K562 (cell line): Measurements from ENCODE around the gene SLC5A2. TPM values are rescaled to one million over a fixed set of nuclear protein-coding genes. Genes with fewer than 3 reads are reported as not detected.

Source experiments
- ATAC-seq: fragments of 200-7000 bp; cut with Tn5 transposase; 3 replicates; pipeline ENCODE4 v1.9.1; 2020; ENCODE audit warnings: moderate library complexity
- BruUV-seq: library from RNA; stranded (reverse); fragments of 400-500 nt; replicated peaks from 2 replicates; lab custom pipeline; 2021; lab: Mats Ljungman, UMichigan
- CTCF ChIA-PET: fragments of 300-600 bp; formaldehyde crosslinking; extraction: SDS; loops from one replicate; lab custom pipeline; 2021; ENCODE audit warnings: low intra/inter-chr PET ratio; lab: Yijun Ruan, JAX
- POLR2A ChIA-PET: fragments of 300-600, 350-650 bp; sonication (Branson Sonifier 250); formaldehyde crosslinking; extraction: SDS; loops from one replicate; lab custom pipeline; 2021; ENCODE audit warnings: antibody characterized with exemption, inconsistent platforms; lab: Yijun Ruan, JAX
- DNase-seq, 4 experiments: peaks; one replicate each; pipeline versions ENCODE4 v3.0.0 to v3.0.0-alpha.2; 2011 to 2018; ENCODE audit warnings: low spot score in 3 of 4, mixed read lengths in 3 of 4; ENCODE audit errors: extremely low read depth in 1 of 4
- FAIRE-seq: peaks from 2 replicates; lab custom pipeline; 2011; peaks lifted over from hg19 to GRCh38; lab: Jason Lieb, UNC
- H2AFZ ChIP-seq: 2 replicates; pipeline ENCODE4 v1.6.0; 2011; ENCODE audit warnings: low read depth, low read length, control low read depth, inconsistent platforms
- H3K27ac ChIP-seq: fragments of 200-600 bp; 3 replicates; pipeline ENCODE4 v1.8.0; 2011; ENCODE audit warnings: low read depth, mild to moderate bottlenecking, control low read depth, inconsistent platforms, low read length, moderate library complexity, mixed read lengths; ENCODE audit errors: extremely low read depth
- H3K27me3 ChIP-seq, 2 experiments: fragments of 300-600 bp in 1 of 2; 2 replicates in 1 of 2; 3 replicates in 1 of 2; pipeline versions ENCODE4 v1.6.0 to v1.8.0; 2011; ENCODE audit warnings: inconsistent platforms in 2 of 2, low read length in 2 of 2, mild to moderate bottlenecking in 1 of 2, mixed read lengths in 1 of 2, moderate library complexity in 1 of 2; ENCODE audit not compliant: control insufficient read depth in 2 of 2, insufficient read depth in 2 of 2
- H3K36me3 ChIP-seq: fragments of 300-600 bp; 3 replicates; pipeline ENCODE4 v1.8.0; 2011; ENCODE audit warnings: mild to moderate bottlenecking, low read length, inconsistent platforms; ENCODE audit not compliant: control insufficient read depth, insufficient read depth
- H3K4me1 ChIP-seq, 2 experiments: fragments of 200-600 bp in 1 of 2; replicated peaks in 1 of 2; 2 replicates in 1 of 2; 3 replicates in 1 of 2; pipeline versions ENCODE4 v1.5.1 to v1.8.0; 2011; ENCODE audit warnings: inconsistent platforms in 2 of 2, low read length in 2 of 2, mild to moderate bottlenecking in 1 of 2, mixed read lengths in 1 of 2, moderate library complexity in 1 of 2; ENCODE audit not compliant: control insufficient read depth in 2 of 2, insufficient read depth in 2 of 2
- H3K4me2 ChIP-seq: 2 replicates; pipeline ENCODE4 v1.6.1; 2011; ENCODE audit warnings: low read length, control low read depth, inconsistent platforms, mixed read lengths; ENCODE audit not compliant: insufficient read depth
- H3K4me3 ChIP-seq: fragments of 200-600 bp; sonication (generic), shearing (Covaris generic); 2 replicates; pipeline ENCODE4 v1.5.1; 2016; ENCODE audit warnings: control low read depth, inconsistent platforms
- H3K79me2 ChIP-seq: fragments of 200-600 bp; 3 replicates; pipeline ENCODE4 v1.8.0; 2011; ENCODE audit warnings: low read length, inconsistent platforms; ENCODE audit not compliant: control insufficient read depth, insufficient read depth
- H3K9ac ChIP-seq, 2 experiments: 2 replicates each; pipeline versions ENCODE4 v1.6.0 to v1.6.1; 2011; ENCODE audit warnings: low read depth in 2 of 2, low read length in 2 of 2, control low read depth in 1 of 2, inconsistent platforms in 1 of 2, mild to moderate bottlenecking in 1 of 2, mixed read lengths in 1 of 2; ENCODE audit not compliant: insufficient read depth in 1 of 2
- H3K9me1 ChIP-seq: one replicate; pipeline ENCODE4 v1.6.0; 2011; ENCODE audit warnings: inconsistent platforms, mild to moderate bottlenecking, low read length, moderate library complexity; ENCODE audit not compliant: control insufficient read depth, insufficient read depth
- H3K9me3 ChIP-seq: replicated peaks from 2 replicates; pipeline ENCODE4 v1.5.1; 2011; ENCODE audit warnings: low read depth, low read length, inconsistent platforms; ENCODE audit not compliant: control insufficient read depth, insufficient read depth
- H4K20me1 ChIP-seq: replicated peaks from 2 replicates; pipeline ENCODE4 v1.6.1; 2011; ENCODE audit warnings: low read length, inconsistent platforms, mixed read lengths; ENCODE audit not compliant: control insufficient read depth, insufficient read depth
- ESRRB ChIP-seq: fragments of 250-450 bp; sonication (Bioruptor Pico); IDR thresholded peaks from 2 replicates; pipeline ENCODE4 v1.5.0; 2020; ENCODE audit warnings: mild to moderate bottlenecking, moderate library complexity, borderline replicate concordance
- MGA ChIP-seq: fragments of 450-650 bp; IDR thresholded peaks from 2 replicates; pipeline ENCODE4 v1.6.1; 2016; ENCODE audit warnings: mild to moderate bottlenecking, moderate library complexity
- NR2F6 ChIP-seq: fragments of 450-650 bp; formaldehyde crosslinking; IDR thresholded peaks from 2 replicates; pipeline ENCODE4 v1.4.0; 2020; ENCODE audit warnings: mild to moderate bottlenecking
- RBM17 ChIP-seq: fragments of 200-400 bp; formaldehyde crosslinking; IDR thresholded peaks from 2 replicates; pipeline ENCODE4 v1.6.1; 2017; ENCODE audit warnings: low read depth, mild to moderate bottlenecking, low read length, borderline replicate concordance
- SMARCA4 ChIP-seq: fragments of 450-650 bp; IDR thresholded peaks from 2 replicates; pipeline ENCODE4 v1.6.1; 2016
- SRSF3 ChIP-seq: fragments of 200-400 bp; formaldehyde crosslinking; IDR thresholded peaks from 2 replicates; pipeline ENCODE4 v1.6.1; 2016; ENCODE audit warnings: mild to moderate bottlenecking, low read length, moderate library complexity; ENCODE audit not compliant: insufficient read depth
- ZNF23 ChIP-seq: fragments of 250-450 bp; sonication (Bioruptor Pico); IDR thresholded peaks from 2 replicates; pipeline ENCODE4 v1.4.0; 2020; ENCODE audit warnings: mild to moderate bottlenecking
- ZNF583 ChIP-seq: fragments of 250-450 bp; sonication (Bioruptor Pico); IDR thresholded peaks from 2 replicates; pipeline ENCODE4 v1.4.0; 2020
- WGBS: fragments of 100-300 bp; shearing (Covaris generic); methylation state at CpG from one replicate; pipeline ENCODE4 v1.1.6; 2016; ENCODE audit warnings: low coverage, mixed read lengths; ENCODE audit not compliant: insufficient coverage; ENCODE audit errors: missing lambda C conversion rate; 5-methylcytosine and 5-hydroxymethylcytosine counted together
- in situ Hi-C: fragments of 300-500 bp; cut with MboI; formaldehyde crosslinking; loops from 4 replicates; pipeline ENCODE4 v1.15.0; 2018; ENCODE audit warnings: inconsistent platforms, mixed read lengths
- intact Hi-C: fragments of 100-400 bp; cut with micrococcal nuclease; formaldehyde crosslinking; loops from 2 replicates; pipeline ENCODE4 v1.14.2; 2022
- polyA plus RNA-seq, 8 experiments: library from polyadenylated mRNA; depleted of rRNA in 4 of 8; stranded (reverse) in 5 of 8; unstranded in 3 of 8; fragments of >200 nt; fragmentation: Nextera tagmentation in 2 of 8; fragmentation: Illumina TruSeq in 1 of 8; extraction: Ambion mirVana in 2 of 8; extraction: Trizol in 1 of 8; gene quantifications; 2 replicates each; pipeline versions ENCODE4 v1.2.1 to v1.2.3, GENCODE V29; 2011 to 2014; ENCODE audit warnings: inconsistent platforms in 1 of 8, missing spikeins in 1 of 8
- total RNA-seq, 7 experiments: library from RNA; depleted of rRNA in 6 of 7; stranded (reverse); fragments of >200 nt in 6 of 7; fragmentation: Illumina TruSeq in 2 of 7; extraction: Trizol in 2 of 7; gene quantifications; 2 replicates each; pipeline versions ENCODE4 v1.2.1 to v1.2.3, GENCODE V29; 2011 to 2021; ENCODE audit warnings: low replicate concordance in 1 of 7

The SLC5A2 gene
- total and polyA plus RNA-seq, 9 of the 15 experiments (the other 6 are each of a cell fraction or from before 2014, with no cell fraction given): 0.07 to 2.7 (median 2.2) TPM; not detected in 6

- peak overlapping the region; percentile 97 for H3K4me2 ChIP-seq
- ATAC-seq (peak; percentile 31), FAIRE-seq (peak; percentile 42), DNase-seq (peak; percentile 49 to 75 (median 64))
- ChIA-PET POLR2A (interaction anchor here (0.6 to 1.5 kb wide), 10 partner anchors 27 to 1162 kb away, joined by 3 to 7 read pairs (median 3); partner anchors contain the start of gene RUSF1), CTCF (interaction anchor here (0.6 kb wide), 1 partner anchor 235 kb away, joined by 4 read pairs; no protein-coding TSS in a partner anchor)
- WGBS: 2% methylated on average over 34 of the region's 42 CpGs
- peaks cover 39% of the 10 kb centered on the region; the same call in 1 of the 3 replicates for H3K36me3 ChIP-seq
- H3K9ac ChIP-seq: peak overlapping the region; percentile 98 to 100
- intact Hi-C loops (loop anchor here (5.0 to 10.0 kb wide), 3 partner anchors 49 to 503 kb away; partner anchors contain the start of genes RUSF1 and SETD1A), in situ Hi-C loops (loop anchor here (10.0 kb wide), 1 partner anchor 237 kb away; no protein-coding TSS in a partner anchor)
- H3K9me1 ChIP-seq: no peaks in the 10 kb centered on the region
- H3K27ac ChIP-seq: peak overlapping the region; percentile 99
- H3K4me1 ChIP-seq: peaks cover 36 to 59% of the 10 kb centered on the region in 2 experiments
- no peaks in the 10 kb centered on the region for H3K9me3 ChIP-seq
- no peaks in the 10 kb centered on the region for H3K27me3 ChIP-seq
- H4K20me1 ChIP-seq: peaks cover 4% of the 10 kb centered on the region
- H3K79me2 ChIP-seq: peaks cover 61% of the 10 kb centered on the region
- peak overlapping the region; percentile 99 for H2AFZ ChIP-seq
- no TSS peak for BruUV-seq
- peak overlapping the region; percentile 83 for H3K4me3 ChIP-seq
- TF ChIP-seq RBM17 (no peak), SMARCA4 (no peak; the same call in 1 of the 2 replicates), NR2F6 (CRISPR knock-in tag) (0 out of 2 replicates have a peak, but pooled peaks have one; percentile 55), MGA (peak; percentile 89), ESRRB (CRISPR knock-in tag) (no peak), SRSF3 (0 out of 2 replicates have a peak, but pooled peaks have one; percentile 9), ZNF583 (no peak), ZNF23 (no peak)
Observed at GRCh38 chr16:31458073-31458843, 24.7 kb upstream of the SLC5A2 start.
